SH-SY5Y (cell line): ENCODE measurements around the gene ALLC.

Source experiments
- GATA2 ChIP-seq: IDR thresholded peaks from 2 replicates; pipeline ENCODE4 v1.6.1; 2011; ENCODE audit warnings: mild to moderate bottlenecking, low read depth, low read length
- GATA3 ChIP-seq: IDR thresholded peaks from 2 replicates; pipeline ENCODE4 v1.6.1; 2011; ENCODE audit warnings: low read depth, mild to moderate bottlenecking, low read length, moderate library complexity

DNA sequence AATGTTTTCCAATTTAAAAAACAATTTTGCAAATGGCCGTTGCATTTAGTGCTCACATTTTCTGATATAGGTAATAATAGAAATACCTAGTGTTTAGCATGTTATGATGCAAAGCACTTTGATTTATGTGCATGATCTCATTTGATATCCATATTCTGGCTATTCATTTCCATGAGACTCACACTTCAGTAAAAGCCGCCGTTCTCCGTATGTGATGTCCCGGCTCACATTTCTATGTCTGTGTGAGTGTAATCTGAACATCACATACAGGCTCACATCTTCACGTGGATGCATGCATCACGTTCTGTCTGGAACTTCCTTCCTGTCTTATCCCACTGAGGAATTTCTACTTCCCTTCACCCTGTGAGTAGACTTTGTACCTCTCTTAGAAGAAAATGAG is 91.2 kb downstream of the ALLC start:
- TF ChIP-seq GATA3 = no peak
- TF ChIP-seq GATA2 = no peak
